Esophagus mucosa (tissue), 1 donor: ENCODE measurements around the gene HIVEP3. TPM values are rescaled to one million over a fixed set of nuclear protein-coding genes. Genes with fewer than 3 reads are reported as not detected.

Experiments used
- ATAC-seq: fragments of 200-7000 bp; cut with Tn5 transposase; one replicate; pipeline ENCODE4 v1.9.1; 2020
- total RNA-seq: library from RNA; stranded (reverse); gene quantifications from one replicate; pipeline ENCODE4 v1.2.4, GENCODE V29; 2023
- donor health status: DM: yes; HTN: yes; CAD: no.

The HIVEP3 gene
- total RNA-seq, 1 donor from 2014 or later: 7.0 TPM

GRCh38 chr1:41811051-41811795, 107.5 kb downstream of the HIVEP3 start:
- no peak for ATAC-seq

- ATAC-seq: peak; percentile 40
Observed at GRCh38 chr1:41810446-41810845, 108.3 kb downstream of the HIVEP3 start.

- ATAC-seq: no peak
Observed at GRCh38 chr1:41809692-41810091, 109.0 kb downstream of the HIVEP3 start.

- no peak for ATAC-seq
Observed at GRCh38 chr1:41807390-41807789, 111.3 kb downstream of the HIVEP3 start.

GRCh38 chr1:41806472-41807155, 112.1 kb downstream of the HIVEP3 start:
- ATAC-seq: no peak

GRCh38 chr1:41805771-41806471, 112.8 kb downstream of the HIVEP3 start:
- ATAC-seq: no peak

GRCh38 chr1:41804176-41804575, 114.5 kb downstream of the HIVEP3 start:
- peak; percentile 30 for ATAC-seq

GRCh38 chr1:41803656-41804055, 115.1 kb downstream of the HIVEP3 start:
- peak; percentile 75 for ATAC-seq

GRCh38 chr1:41802532-41803501, 115.9 kb downstream of the HIVEP3 start:
- ATAC-seq: peak; percentile 83

- ATAC-seq: no peak
Observed at GRCh38 chr1:41800311-41800829, 118.4 kb downstream of the HIVEP3 start.

- no peak for ATAC-seq
Observed at GRCh38 chr1:41799723-41800122, 119.0 kb downstream of the HIVEP3 start.

GRCh38 chr1:41799205-41799604, 119.5 kb downstream of the HIVEP3 start:
- ATAC-seq: no peak

GRCh38 chr1:41795205-41795762, 123.4 kb downstream of the HIVEP3 start:
- ATAC-seq: peak; percentile 49

- ATAC-seq: no peak
Observed at GRCh38 chr1:41794031-41794430, 124.7 kb downstream of the HIVEP3 start.

GRCh38 chr1:41792485-41792770, 126.3 kb downstream of the HIVEP3 start:
- no peak for ATAC-seq

GRCh38 chr1:41791667-41792484, 126.8 kb downstream of the HIVEP3 start:
- no peak for ATAC-seq

GRCh38 chr1:41790351-41790750, 128.4 kb downstream of the HIVEP3 start:
- ATAC-seq: no peak

GRCh38 chr1:41789661-41790330, 128.9 kb downstream of the HIVEP3 start:
- peak; percentile 91 for ATAC-seq

GRCh38 chr1:41788427-41788826, 130.3 kb downstream of the HIVEP3 start:
- no peak for ATAC-seq

GRCh38 chr1:41784531-41785274, 134.0 kb downstream of the HIVEP3 start:
- ATAC-seq: no peak
